C4-2B (cell line): ENCODE results near the gene ARHGEF28.

Experiments used
- H3K27ac ChIP-seq: fragments of 450-650 bp; 2 replicates; pipeline ENCODE4 v1.5.1; 2017
- CTCF ChIP-seq: fragments of 450-650 bp; conservative IDR thresholded peaks from 2 replicates; pipeline ENCODE4 v1.5.1; 2017; ENCODE audit warnings: mild to moderate bottlenecking
- ZFX ChIP-seq: fragments of 450-650 bp; IDR thresholded peaks from 2 replicates; pipeline ENCODE4 v1.6.1; 2017

Gene ARHGEF28

GRCh38 chr5:73749485-73750270 is 123.7 kb downstream of the ARHGEF28 start:
- TF ChIP-seq ZFX (no peak), CTCF (no peak)
- H3K27ac ChIP-seq: no peak overlapping the region

GRCh38 chr5:73751254-73751914 is 125.4 kb downstream of the ARHGEF28 start:
- no peak overlapping the region for H3K27ac ChIP-seq
- TF ChIP-seq CTCF (no peak), ZFX (no peak)

- no peak for TF ChIP-seq CTCF
- TF ChIP-seq ZFX: no peak
- no peak overlapping the region for H3K27ac ChIP-seq
Measured at GRCh38 chr5:73754254-73754653, 128.3 kb downstream of the ARHGEF28 start.

- H3K27ac ChIP-seq: no peak overlapping the region
- TF ChIP-seq ZFX (no peak), CTCF (no peak)
Measured at GRCh38 chr5:73757416-73757815, 131.4 kb downstream of the ARHGEF28 start.

GRCh38 chr5:73759771-73760170 is 133.8 kb downstream of the ARHGEF28 start:
- TF ChIP-seq CTCF (no peak), ZFX (no peak)

GRCh38 chr5:73763300-73764032 is 137.5 kb downstream of the ARHGEF28 start:
- no peak overlapping the region for H3K27ac ChIP-seq

More at GRCh38 chr5:73759771-73760170, 133.8 kb downstream of the ARHGEF28 start:
- no peak overlapping the region for H3K27ac ChIP-seq

More at GRCh38 chr5:73763300-73764032, 137.5 kb downstream of the ARHGEF28 start:
- TF ChIP-seq CTCF (no peak), ZFX (no peak)
